Activated effector memory CD4-positive, alpha-beta T cell treated with anti-CD3 and anti-CD28 coated beads, Interleukin-2, amount 50 U/mL, for 16 hours (primary cell): ENCODE results near the gene SRRM2.
A peak's percentile ranks its signal among the peaks of the same experiment; 100 is the strongest.

ENCODE experiments used
- DNase-seq: peaks from one replicate; pipeline ENCODE4 v3.0.0-alpha.2; 2020

SRRM2 gene

DNA sequence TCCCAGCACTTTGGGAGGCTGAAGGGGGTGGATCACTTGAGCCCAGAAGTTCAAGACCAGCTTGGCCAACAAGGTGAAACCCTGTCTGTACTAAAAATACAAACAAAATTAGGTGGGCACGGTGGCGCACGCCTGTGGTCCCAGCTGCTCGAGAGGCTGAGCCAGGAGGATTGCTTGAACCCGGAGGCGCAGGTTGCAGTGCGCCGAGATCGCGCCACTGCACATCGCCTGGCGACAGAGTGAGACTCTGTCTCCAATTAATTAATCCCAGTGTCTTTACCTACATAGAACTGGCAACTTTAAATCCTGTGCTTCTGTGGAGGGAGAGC is 26.2 kb downstream of the SRRM2 start:
- no peak for DNase-seq

DNA sequence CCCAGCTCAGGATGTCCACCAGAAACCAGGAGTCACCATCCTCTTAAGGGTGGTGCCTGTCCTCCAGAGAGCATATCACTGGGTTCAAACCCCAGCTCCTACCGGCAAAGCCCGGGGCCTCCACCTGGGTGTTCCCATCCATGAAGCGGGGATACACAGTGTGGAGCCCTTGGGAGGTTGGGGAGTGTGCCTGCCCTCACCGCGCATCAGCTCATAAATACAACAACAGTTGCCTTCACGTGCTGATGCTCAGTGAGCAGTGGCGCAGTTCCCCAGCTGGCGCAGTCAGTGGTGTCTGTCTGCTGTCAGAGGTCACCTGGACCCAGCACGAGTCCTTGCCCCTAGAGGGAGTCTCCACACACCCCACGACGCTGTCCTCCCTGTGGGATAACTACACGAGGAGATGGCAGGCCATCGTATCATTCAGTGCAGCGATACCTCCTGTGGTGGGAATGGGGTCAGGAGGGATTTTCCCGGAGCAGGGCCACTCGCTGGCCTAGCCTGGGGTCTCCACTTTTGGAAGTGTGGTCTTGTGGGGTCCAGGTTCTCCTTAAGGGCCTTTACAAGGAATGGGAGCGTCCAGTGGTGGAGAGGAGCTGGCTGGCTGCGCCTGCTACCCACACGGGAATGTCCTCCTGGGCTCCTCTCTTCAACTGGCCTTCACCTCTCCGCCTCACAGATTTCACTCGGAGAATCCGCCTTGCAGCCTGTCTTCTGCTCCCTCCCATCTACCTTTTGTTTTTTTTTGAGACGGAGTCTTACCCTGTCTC is 26.9 kb downstream of the SRRM2 start:
- peak; percentile 61 for DNase-seq

DNA sequence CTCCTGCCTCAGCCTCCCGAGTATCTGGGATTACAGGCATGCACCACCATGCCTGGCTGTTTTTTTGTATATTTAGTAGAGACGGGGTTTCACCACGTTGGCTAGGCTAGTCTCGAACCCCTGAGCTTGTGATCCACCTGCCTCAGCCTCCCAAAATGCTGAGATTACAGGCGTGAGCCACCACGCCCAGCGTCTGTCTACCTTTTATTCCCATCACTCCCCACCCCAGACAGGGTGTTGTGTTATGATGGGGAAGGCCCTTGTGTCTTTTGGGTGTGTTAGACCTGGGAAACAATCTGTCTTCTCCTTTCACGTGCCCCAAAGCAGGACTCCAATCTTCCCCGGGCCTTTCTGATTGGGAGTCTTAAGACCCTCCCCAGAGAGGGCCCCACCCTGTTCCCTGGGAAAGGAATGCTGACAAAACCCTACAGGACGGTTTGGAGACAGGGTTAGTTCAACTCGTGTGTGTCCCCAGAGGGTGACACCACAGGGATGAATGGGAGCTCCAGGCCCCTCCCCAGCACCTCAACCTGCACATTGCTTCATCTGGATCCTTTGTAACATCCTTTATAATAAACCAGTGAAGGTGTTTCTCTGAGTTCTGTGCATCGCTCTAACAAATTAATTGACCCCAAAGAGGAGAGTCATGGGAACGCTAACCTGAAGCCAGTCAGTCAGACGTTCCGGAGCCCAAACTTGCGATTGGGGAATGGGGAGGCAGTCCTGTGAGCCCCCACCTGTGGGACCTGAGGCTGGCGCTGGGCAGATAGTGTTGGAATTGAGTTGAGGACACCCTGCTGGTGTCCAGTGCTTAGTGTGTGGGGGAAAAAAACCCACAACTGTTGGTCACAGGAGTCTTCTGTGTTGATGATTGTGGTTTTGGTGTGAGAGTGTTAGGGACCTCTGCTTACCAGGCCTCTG is 27.8 kb downstream of the SRRM2 start:
- peak; percentile 49 for DNase-seq

GRCh38 chr16:2782583-2783351 is 30.3 kb downstream of the SRRM2 start:
- DNase-seq: peak; percentile 56

DNA sequence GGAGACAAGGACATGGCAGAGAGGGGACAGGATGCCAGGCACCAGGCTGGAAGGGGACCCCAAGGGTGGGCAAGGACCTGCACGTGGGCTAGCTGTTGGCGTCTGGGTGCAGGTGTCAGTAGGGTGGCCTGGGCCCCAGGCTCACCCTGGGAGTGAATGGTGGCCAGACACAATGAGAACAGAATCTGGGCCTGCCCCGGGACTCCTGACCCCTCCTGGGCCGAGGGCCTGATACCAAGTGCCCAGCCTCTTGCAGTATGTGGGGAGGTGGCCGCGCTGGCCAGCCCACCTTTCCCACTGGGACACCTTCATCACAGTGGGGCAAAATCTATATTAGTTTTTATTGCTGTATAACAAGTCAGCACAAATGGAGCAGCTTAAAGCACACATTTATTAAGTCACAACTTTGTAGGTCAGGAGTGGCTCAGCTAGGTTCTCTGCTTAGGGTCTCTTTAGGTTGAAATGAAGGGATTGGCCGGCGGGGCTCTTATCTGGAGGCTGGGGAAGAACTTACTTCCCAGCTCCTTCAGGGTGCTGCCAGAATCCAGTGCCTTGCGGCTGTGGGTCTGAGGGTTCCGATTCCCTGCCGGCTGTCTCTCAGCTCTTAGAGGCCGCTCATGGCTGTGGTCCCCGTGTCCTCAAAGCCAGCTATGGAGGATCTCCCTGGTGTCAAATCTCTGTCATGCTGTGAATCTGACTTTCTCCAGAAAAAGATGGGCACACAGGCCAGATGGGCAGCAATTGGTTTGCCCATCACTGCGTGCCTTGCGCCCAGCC is 31.3 kb downstream of the SRRM2 start:
- peak; percentile 54 for DNase-seq

- peak; percentile 60 for DNase-seq
These were observed 32.1 kb downstream of the SRRM2 start for GRCh38 chr16:2784358-2785100.

DNA sequence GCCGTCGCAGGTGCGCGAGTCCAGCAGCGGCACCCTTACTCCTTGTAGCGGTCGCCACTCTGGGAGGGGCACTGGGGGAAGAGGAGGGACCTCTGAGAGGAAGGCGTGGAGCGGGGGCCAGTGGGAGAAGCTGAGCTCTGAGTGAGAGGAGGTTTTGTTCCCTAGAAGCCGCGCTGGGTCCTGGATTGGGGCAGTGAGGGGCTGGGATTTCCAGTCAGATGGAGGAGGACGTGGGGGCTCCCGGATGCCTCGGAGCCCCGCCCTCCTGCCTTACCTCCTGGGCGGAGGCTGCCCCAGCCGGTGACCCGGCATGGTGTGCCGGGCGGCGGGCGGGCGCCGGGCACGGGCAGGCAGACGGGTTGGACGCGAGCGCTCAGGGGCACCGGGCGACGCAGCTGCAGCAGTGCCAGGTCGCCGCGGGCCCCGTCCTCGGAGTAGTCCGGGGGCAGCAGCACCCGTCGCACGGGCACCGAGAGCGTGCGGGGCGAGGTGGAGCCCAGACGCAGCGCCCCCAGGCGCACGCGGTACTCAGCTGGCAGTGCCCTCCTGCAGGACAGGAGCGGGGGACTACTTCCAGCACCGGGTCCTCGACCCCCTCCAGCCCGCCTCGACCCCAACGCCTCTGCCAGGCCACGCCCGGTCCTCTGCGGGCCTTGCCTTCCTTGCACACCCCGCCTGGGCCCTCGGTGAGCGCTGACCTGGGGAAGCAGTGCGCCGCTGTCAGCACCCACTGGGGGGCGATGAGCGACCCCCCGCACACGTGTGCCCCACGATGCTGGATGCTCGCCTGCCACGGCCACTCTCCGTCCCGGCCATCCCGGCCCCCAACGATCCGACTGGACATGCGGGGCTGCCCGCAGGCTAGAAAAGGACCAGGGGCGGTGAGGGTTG is 32.9 kb downstream of the SRRM2 start:
- peak; percentile 74 for DNase-seq

DNA sequence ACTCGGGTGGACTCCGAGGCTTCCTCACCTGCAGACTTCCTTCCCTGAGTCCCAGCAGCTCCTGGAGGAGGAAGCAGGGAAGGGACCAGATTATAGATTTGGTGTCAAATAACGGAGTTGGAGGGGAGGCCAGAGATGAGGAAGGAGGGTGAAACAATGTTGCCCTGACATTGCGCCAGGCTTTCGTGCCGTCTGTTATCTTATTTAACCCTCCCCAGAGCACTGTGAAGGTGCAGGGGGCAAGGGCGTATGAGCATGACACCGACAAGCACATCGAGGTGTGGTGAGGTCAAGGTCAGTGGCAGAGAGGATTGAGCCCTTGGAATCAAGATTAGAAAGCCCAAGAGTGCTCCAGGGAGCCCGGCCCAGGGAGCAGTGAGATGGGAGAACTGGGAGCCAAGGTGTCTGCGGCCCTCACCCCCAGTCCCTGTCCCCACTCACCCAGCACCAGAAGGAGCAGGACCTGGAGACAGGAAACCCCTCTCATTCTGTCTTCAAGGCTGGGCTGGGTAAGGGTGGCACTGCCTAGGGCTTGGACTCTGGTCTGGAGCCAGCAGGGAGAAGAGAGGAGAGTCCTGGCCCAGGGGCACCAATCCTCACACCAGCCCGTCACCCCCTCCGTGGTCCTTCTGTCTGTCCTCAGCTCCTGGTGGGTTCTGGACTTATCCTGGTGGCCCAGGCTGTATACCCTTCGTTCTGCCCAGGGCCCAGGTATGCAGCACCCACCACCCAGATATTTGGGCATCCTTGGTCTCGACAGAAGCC is 33.8 kb downstream of the SRRM2 start:
- peak; percentile 56 for DNase-seq

DNA sequence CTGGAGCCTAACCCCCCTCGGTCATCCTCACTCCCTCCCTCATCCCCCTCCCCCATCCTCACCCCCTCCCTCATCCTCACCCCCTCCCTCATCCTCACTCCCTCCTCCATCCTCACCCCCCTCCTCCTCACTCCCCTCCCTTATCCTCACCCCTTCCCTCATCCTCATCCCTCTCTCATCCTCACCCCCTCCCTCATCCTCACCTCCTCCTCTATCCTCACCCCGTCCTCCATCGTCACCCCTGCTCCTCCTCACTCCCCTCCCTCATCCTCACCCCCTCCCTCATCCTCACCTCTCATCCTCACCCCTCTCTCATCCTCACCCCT is 34.4 kb downstream of the SRRM2 start:
- peak; percentile 12 for DNase-seq

GRCh38 chr16:2787406-2787805 is 35.0 kb downstream of the SRRM2 start, which contains the start of gene PRSS33:
Gene PRSS33 (minus strand): TSS chr16:2787560. CDS start chr16:2786547, 1,013 bp downstream.
- peak; percentile 48 for DNase-seq

GRCh38 chr16:2787961-2788360 is 35.5 kb downstream of the SRRM2 start:
- peak; percentile 42 for DNase-seq

DNA sequence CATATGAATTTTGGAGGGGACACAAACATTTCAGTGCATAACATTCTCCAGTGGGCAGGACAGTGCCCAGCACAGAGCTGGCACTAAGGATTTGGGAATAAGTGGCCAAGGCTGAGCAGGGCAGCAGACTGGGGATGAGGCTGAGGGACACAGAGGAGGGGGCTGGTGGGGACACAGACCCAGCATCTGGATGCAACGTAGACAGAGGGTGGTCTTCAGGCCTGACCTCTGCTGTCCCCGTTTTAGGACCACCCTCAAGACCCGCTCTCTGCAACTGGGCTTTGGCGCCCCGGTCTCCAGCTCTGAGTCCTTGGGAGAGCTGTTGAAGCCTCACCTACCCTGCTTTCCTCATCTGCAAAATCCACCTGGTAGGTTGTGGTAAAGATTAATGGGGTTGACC is 38.2 kb downstream of the SRRM2 start:
- DNase-seq: peak; percentile 33

DNA sequence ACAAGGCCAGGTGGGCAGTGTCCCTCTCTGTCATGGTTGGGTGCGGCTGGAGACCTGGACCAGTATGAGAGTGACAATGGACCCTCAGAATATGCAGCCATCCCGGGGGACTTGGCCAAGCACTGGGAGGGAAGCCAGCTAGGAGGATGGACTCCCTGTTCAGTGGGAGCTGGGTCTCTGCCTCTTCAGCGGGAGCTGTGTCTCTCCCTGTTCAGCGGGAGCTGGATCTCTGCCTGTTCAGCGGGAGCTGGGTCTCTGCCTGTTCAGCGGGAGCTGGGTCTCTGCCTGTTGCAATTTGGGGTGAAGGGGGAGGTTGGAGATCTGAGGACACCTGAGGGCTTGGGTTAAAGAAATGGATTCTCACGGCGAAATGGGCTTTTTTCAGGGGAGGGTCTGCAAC is 38.7 kb downstream of the SRRM2 start:
- DNase-seq: peak; percentile 25

DNA sequence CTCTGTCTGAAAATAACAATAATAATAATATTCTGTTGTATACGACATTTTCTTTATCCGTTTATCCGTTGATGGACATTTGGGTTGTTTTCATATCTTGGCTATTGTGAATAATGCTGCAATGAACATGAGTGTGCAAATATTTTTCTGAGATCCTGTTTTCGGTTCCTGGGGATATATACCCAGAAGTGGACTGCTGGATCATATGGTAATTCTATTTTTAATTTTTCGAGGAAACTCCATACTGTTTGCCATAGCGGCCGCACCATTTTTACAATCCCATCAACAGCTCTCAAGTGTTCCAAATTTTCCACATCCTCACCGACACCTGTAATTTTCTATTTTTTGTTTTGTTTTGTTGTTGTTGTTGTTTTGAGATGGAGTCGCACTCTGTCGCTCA is 40.5 kb downstream of the SRRM2 start:
- no peak for DNase-seq

GRCh38 chr16:2795395-2796143 is 43.1 kb downstream of the SRRM2 start:
- DNase-seq: no peak

- peak; percentile 51 for DNase-seq
These were observed 46.3 kb downstream of the SRRM2 start for GRCh38 chr16:2798723-2799204.

DNA sequence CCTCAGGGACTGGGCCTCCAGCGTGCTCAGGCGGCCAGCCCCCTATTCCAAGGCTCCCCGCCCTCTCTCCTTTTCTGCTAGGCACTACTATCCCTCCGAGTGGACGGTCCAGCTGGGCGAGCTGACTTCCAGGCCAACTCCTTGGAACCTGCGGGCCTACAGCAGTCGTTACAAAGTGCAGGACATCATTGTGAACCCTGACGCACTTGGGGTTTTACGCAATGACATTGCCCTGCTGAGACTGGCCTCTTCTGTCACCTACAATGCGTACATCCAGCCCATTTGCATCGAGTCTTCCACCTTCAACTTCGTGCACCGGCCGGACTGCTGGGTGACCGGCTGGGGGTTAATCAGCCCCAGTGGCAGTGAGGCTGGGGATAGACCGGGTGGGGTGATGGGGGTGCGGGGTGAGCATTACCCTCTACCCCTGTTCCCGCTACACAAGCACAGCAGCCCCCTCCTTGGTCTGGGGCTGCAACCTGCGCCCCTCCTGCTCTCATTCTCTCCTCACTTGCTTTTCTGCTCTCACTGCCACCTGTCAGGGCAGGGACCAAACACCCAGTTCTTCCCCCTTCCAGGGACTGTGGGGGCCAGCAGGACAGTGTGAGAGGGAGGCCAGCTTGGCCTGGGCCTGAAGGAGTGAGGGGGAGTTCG is 46.9 kb downstream of the SRRM2 start:
- DNase-seq: no peak

DNA sequence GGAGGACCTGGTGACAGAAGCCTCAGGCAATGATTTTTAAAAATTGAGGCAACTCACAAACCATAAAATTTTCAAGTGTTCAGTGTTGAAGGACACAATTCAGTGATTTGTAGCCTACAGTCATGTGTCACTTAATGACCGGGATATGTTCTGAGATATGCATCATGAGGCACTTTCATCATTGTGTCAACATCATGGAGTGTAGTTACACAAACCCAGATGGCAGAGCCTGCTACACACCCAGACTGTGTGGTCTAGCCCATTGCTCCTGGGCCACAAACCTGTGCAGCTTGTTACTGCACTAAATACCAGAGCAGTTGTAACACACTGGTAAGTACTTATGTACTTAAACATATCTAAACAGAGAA is 47.4 kb downstream of the SRRM2 start:
- no peak for DNase-seq
